ENCODE data around the gene NCL.

The NCL gene

GRCh38 chr2:231413456-231413855, 50.8 kb downstream of the NCL start:
- Histone ChIP-seq H3F3A (ENCODE audit: insufficient read depth) (peaks cover 11% of the 10 kb centered on the region; the same call in 1 of the 2 replicates), H3K27me3 (ENCODE audit: low read length) (no peaks in the 10 kb centered on the region), H2AFZ (ENCODE audit: low read depth, low read length, severe bottlenecking) (no peak overlapping the region), H3K4me3 (ENCODE audit: insufficient read depth, low read length, poor library complexity, severe bottlenecking) (no peak overlapping the region), H3K9me2 (replicated peaks; ENCODE audit: insufficient read depth, low read length) (no peaks in the 10 kb centered on the region), H3K4me2 (ENCODE audit: low read depth, low read length, poor library complexity, severe bottlenecking) (no peak overlapping the region), H3K79me2 (ENCODE audit: insufficient read depth, low read length) (no peaks in the 10 kb centered on the region), H3K9me3 (ENCODE audit: insufficient read depth, low read length) (peaks cover 4% of the 10 kb centered on the region; the same call in 1 of the 2 replicates), H3K27ac (ENCODE audit: low read depth, low read length) (no peak overlapping the region), H3K36me3 (ENCODE audit: low read length) (no peaks in the 10 kb centered on the region; the same call in 1 of the 2 replicates), H3K9ac (ENCODE audit: low read length) (no peak overlapping the region), H4K20me1 (ENCODE audit: low read depth, low read length) (no peaks in the 10 kb centered on the region)
- TF ChIP-seq CTCF (IDR thresholded peaks at IDR 0.05; ENCODE audit: insufficient read depth, low read length, poor library complexity, severe bottlenecking) (no peak), EZH2phosphoT487 (conservative IDR thresholded peaks at IDR 0.05; ENCODE audit: low read length) (no peak)

- no peaks in the 10 kb centered on the region for H3K9me2 ChIP-seq (replicated peaks; ENCODE audit: insufficient read depth, low read length)
- no peak overlapping the region for H3K27ac ChIP-seq (ENCODE audit: low read depth, low read length)
- H3K27me3 ChIP-seq (ENCODE audit: low read length) = no peaks in the 10 kb centered on the region
- TF ChIP-seq CTCF (IDR thresholded peaks at IDR 0.05; ENCODE audit: insufficient read depth, low read length, poor library complexity, severe bottlenecking) (no peak), EZH2phosphoT487 (conservative IDR thresholded peaks at IDR 0.05; ENCODE audit: low read length) (no peak)
- no peaks in the 10 kb centered on the region; the same call in 1 of the 2 replicates for H3K36me3 ChIP-seq (ENCODE audit: low read length)
- H4K20me1 ChIP-seq (ENCODE audit: low read depth, low read length) = no peaks in the 10 kb centered on the region
- H3K4me3 ChIP-seq (ENCODE audit: insufficient read depth, low read length, poor library complexity, severe bottlenecking) = no peak overlapping the region
- H3K9ac ChIP-seq (ENCODE audit: low read length) = 0 out of 2 replicates have a peak overlapping the region, but pooled peaks have one; percentile 32
- peaks cover 4% of the 10 kb centered on the region; the same call in 1 of the 2 replicates for H3K9me3 ChIP-seq (ENCODE audit: insufficient read depth, low read length)
- peak overlapping the region; percentile 46 for H3K4me2 ChIP-seq (ENCODE audit: low read depth, low read length, poor library complexity, severe bottlenecking)
- H2AFZ ChIP-seq (ENCODE audit: low read depth, low read length, severe bottlenecking) = no peak overlapping the region
- no peaks in the 10 kb centered on the region for H3K79me2 ChIP-seq (ENCODE audit: insufficient read depth, low read length)
- peaks cover 13% of the 10 kb centered on the region; the same call in 1 of the 2 replicates for H3F3A ChIP-seq (ENCODE audit: insufficient read depth)
These were observed 51.7 kb downstream of the NCL start for GRCh38 chr2:231412618-231412963.

GRCh38 chr2:231411831-231412617, 52.3 kb downstream of the NCL start:
- Histone ChIP-seq H2AFZ (ENCODE audit: low read depth, low read length, severe bottlenecking) (no peak overlapping the region), H3K4me2 (ENCODE audit: low read depth, low read length, poor library complexity, severe bottlenecking) (peak overlapping the region; percentile 46), H4K20me1 (ENCODE audit: low read depth, low read length) (no peaks in the 10 kb centered on the region), H3K27me3 (ENCODE audit: low read length) (no peaks in the 10 kb centered on the region), H3F3A (ENCODE audit: insufficient read depth) (peaks cover 13% of the 10 kb centered on the region; the same call in 1 of the 2 replicates), H3K36me3 (ENCODE audit: low read length) (no peaks in the 10 kb centered on the region; the same call in 1 of the 2 replicates), H3K9ac (ENCODE audit: low read length) (peak overlapping the region; percentile 32; the same call in 1 of the 2 replicates), H3K79me2 (ENCODE audit: insufficient read depth, low read length) (no peaks in the 10 kb centered on the region), H3K9me3 (ENCODE audit: insufficient read depth, low read length) (peaks cover 4% of the 10 kb centered on the region; the same call in 1 of the 2 replicates), H3K9me2 (replicated peaks; ENCODE audit: insufficient read depth, low read length) (no peaks in the 10 kb centered on the region), H3K27ac (ENCODE audit: low read depth, low read length) (no peak overlapping the region), H3K4me3 (ENCODE audit: insufficient read depth, low read length, poor library complexity, severe bottlenecking) (no peak overlapping the region)
- TF ChIP-seq CTCF (IDR thresholded peaks at IDR 0.05; ENCODE audit: insufficient read depth, low read length, poor library complexity, severe bottlenecking) (peak; percentile 65), EZH2phosphoT487 (conservative IDR thresholded peaks at IDR 0.05; ENCODE audit: low read length) (no peak)

All from SU-DHL-6 (cell line).